ENCODE data around the gene FAM153A.
"Not testable (repeated sequence)": the region's sequence is repeated elsewhere in the genome, so short reads cannot be mapped to it uniquely, and the experiment has no call there.

- TF ChIP-seq MYC (IDR thresholded peaks at IDR 0.05; ENCODE audit: low read depth, low read length); MYC (CRISPR knock-in tag; IDR thresholded peaks at IDR 0.05; ENCODE audit: borderline replicate concordance, low read depth); ZC3H8 (IDR thresholded peaks at IDR 0.05); GATA2 (CRISPR knock-in tag; IDR thresholded peaks at IDR 0.05); ARNT (IDR thresholded peaks at IDR 0.05); ZNF354B (CRISPR knock-in tag; IDR thresholded peaks at IDR 0.05); POLR2A (conservative IDR thresholded peaks at IDR 0.05); ATF6 (CRISPR knock-in tag; IDR thresholded peaks at IDR 0.05): not testable (repeated sequence)
- TF ChIP-seq, protein P1, sequence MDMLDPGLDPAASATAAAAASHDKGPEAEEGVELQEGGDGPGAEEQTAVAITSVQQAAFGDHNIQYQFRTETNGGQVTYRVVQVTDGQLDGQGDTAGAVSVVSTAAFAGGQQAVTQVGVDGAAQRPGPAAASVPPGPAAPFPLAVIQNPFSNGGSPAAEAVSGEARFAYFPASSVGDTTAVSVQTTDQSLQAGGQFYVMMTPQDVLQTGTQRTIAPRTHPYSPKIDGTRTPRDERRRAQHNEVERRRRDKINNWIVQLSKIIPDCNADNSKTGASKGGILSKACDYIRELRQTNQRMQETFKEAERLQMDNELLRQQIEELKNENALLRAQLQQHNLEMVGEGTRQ (CRISPR knock-in tag; IDR thresholded peaks at IDR 0.05) = not testable (repeated sequence)
- TF ChIP-seq, protein P2, sequence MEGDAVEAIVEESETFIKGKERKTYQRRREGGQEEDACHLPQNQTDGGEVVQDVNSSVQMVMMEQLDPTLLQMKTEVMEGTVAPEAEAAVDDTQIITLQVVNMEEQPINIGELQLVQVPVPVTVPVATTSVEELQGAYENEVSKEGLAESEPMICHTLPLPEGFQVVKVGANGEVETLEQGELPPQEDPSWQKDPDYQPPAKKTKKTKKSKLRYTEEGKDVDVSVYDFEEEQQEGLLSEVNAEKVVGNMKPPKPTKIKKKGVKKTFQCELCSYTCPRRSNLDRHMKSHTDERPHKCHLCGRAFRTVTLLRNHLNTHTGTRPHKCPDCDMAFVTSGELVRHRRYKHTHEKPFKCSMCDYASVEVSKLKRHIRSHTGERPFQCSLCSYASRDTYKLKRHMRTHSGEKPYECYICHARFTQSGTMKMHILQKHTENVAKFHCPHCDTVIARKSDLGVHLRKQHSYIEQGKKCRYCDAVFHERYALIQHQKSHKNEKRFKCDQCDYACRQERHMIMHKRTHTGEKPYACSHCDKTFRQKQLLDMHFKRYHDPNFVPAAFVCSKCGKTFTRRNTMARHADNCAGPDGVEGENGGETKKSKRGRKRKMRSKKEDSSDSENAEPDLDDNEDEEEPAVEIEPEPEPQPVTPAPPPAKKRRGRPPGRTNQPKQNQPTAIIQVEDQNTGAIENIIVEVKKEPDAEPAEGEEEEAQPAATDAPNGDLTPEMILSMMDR (IDR thresholded peaks at IDR 0.05 in 2 of 3, conservative IDR thresholded peaks at IDR 0.05 in 1 of 3; ENCODE audit: insufficient read depth in 2 of 3, low read depth in 1 of 3, low read length in 3 of 3) = not testable (repeated sequence)
Measured at GRCh38 chr5:177809209-177809913, 26.7 kb upstream of the FAM153A start.

Measured in K562 (cell line).